ENCODE measurements around the gene CNKSR3.

CNKSR3 gene

DNA sequence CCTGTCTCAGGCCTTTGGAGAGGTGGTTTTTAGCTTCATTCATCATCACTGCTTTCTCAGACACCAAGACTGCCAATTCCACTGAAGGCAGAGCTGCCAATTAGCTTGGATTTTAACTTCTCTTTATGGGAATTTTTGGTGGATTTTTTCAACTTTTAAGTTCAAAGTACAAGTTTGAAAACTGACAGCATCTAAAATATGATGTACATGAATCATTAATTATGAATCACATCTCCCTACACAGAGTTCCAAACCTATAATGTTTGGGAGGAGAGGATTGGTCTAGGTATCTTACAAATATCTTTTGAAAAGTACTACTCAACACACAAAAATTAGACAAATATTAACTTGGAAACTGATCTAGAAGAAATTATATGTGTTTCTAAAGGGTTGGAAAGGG, 25.5 kb downstream of the CNKSR3 start:
- Histone ChIP-seq H2AFZ (ENCODE audit: low read depth, low read length) (no peak overlapping the region), H4K20me1 (ENCODE audit: insufficient read depth, low read length) (no peaks in the 10 kb centered on the region), H3K4me2 (ENCODE audit: insufficient read depth, low read length) (no peak overlapping the region), H3K27ac (ENCODE audit: low read length) (no peak overlapping the region), H3K27me3 (ENCODE audit: insufficient read depth, low read length, poor library complexity) (no peaks in the 10 kb centered on the region), H3K9me3 (ENCODE audit: insufficient read depth, low read length, severe bottlenecking) (no peaks in the 10 kb centered on the region), H3K4me1 (ENCODE audit: insufficient read depth, low read length) (no peaks in the 10 kb centered on the region), H3K4me3 (ENCODE audit: low read depth in 1 of 2, low read length in 2 of 2) (no peak overlapping the region), H3K9ac (ENCODE audit: low read depth, low read length) (no peak overlapping the region), H3K79me2 (ENCODE audit: insufficient read depth, low read length) (no peaks in the 10 kb centered on the region), H3K36me3 (ENCODE audit: insufficient read depth, low read length) (no peaks in the 10 kb centered on the region)
- DNase-seq (no peak), ATAC-seq (ENCODE audit: insufficient read depth, low read depth) (no peak)
- TF ChIP-seq EZH2 (IDR thresholded peaks at IDR 0.05; ENCODE audit: borderline replicate concordance, low read depth, low read length, severe bottlenecking): no peak
- TF ChIP-seq, protein P1, sequence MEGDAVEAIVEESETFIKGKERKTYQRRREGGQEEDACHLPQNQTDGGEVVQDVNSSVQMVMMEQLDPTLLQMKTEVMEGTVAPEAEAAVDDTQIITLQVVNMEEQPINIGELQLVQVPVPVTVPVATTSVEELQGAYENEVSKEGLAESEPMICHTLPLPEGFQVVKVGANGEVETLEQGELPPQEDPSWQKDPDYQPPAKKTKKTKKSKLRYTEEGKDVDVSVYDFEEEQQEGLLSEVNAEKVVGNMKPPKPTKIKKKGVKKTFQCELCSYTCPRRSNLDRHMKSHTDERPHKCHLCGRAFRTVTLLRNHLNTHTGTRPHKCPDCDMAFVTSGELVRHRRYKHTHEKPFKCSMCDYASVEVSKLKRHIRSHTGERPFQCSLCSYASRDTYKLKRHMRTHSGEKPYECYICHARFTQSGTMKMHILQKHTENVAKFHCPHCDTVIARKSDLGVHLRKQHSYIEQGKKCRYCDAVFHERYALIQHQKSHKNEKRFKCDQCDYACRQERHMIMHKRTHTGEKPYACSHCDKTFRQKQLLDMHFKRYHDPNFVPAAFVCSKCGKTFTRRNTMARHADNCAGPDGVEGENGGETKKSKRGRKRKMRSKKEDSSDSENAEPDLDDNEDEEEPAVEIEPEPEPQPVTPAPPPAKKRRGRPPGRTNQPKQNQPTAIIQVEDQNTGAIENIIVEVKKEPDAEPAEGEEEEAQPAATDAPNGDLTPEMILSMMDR (IDR thresholded peaks at IDR 0.05; ENCODE audit: borderline replicate concordance, extremely low read depth, low read length, poor library complexity, severe bottlenecking): no peak

DNA sequence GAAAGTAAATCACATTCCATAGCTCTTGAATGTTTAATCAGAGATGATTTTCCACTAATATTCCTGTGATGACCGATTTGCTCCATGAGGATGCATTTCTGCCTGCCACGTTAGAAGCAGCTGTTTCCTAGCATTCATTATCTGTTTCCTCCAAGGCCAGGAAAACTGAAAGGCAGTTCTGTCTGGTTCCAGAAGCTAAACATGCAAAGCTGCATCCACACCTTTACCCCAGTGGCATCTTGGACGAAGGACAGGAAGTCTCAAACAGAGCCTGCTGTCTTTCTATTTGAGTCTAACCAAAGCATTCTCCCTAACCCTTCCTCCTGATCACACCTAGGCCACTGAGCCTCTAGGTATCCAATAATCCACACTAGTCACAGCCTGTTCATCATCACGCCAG, 27.6 kb downstream of the CNKSR3 start:
- no peak overlapping the region for H2AFZ ChIP-seq (ENCODE audit: low read depth, low read length)
- ATAC-seq (ENCODE audit: insufficient read depth, low read depth) (no peak), DNase-seq (no peak)
- H3K9ac ChIP-seq (ENCODE audit: low read depth, low read length): no peak overlapping the region
- H3K9me3 ChIP-seq (ENCODE audit: insufficient read depth, low read length, severe bottlenecking): no peaks in the 10 kb centered on the region
- no peaks in the 10 kb centered on the region for H3K79me2 ChIP-seq (ENCODE audit: insufficient read depth, low read length)
- no peak overlapping the region for H3K4me2 ChIP-seq (ENCODE audit: insufficient read depth, low read length)
- no peaks in the 10 kb centered on the region for H3K27me3 ChIP-seq (ENCODE audit: insufficient read depth, low read length, poor library complexity)
- H3K36me3 ChIP-seq (ENCODE audit: insufficient read depth, low read length): no peaks in the 10 kb centered on the region
- H3K27ac ChIP-seq (ENCODE audit: low read length): no peak overlapping the region
- no peak overlapping the region for H3K4me3 ChIP-seq (ENCODE audit: low read depth in 1 of 2, low read length in 2 of 2)
- TF ChIP-seq EZH2 (IDR thresholded peaks at IDR 0.05; ENCODE audit: borderline replicate concordance, low read depth, low read length, severe bottlenecking): no peak
- TF ChIP-seq, protein P1 (IDR thresholded peaks at IDR 0.05; ENCODE audit: borderline replicate concordance, extremely low read depth, low read length, poor library complexity, severe bottlenecking): no peak
- no peaks in the 10 kb centered on the region for H4K20me1 ChIP-seq (ENCODE audit: insufficient read depth, low read length)
- H3K4me1 ChIP-seq (ENCODE audit: insufficient read depth, low read length): no peaks in the 10 kb centered on the region

DNA sequence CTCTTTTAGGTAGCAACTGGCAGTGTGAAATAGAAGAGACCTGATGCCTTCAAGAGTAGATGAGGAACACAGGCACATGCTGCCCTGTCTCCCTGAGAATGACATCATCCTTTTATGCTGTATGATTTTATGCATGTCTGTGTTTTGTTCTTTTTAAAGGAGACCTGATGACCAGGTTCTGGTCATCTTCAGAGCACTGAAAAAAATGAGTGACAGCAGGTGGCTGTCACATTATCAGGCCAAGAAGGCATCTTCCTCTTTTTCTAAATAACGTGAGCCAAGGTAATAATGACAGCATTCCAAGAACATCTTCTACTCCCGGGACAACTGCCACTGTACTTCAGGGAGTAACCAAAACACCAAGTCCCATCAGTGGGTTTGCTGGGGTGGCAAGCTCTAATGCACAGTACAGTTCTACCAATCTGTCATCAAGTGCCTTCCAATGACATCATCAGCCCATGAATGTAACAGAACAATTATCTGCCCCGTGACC, 28.9 kb downstream of the CNKSR3 start:
- H3K36me3 ChIP-seq (ENCODE audit: insufficient read depth, low read length): no peaks in the 10 kb centered on the region
- H4K20me1 ChIP-seq (ENCODE audit: insufficient read depth, low read length): no peaks in the 10 kb centered on the region
- H3K9ac ChIP-seq (ENCODE audit: low read depth, low read length): no peak overlapping the region
- ATAC-seq (ENCODE audit: insufficient read depth, low read depth): no peak
- TF ChIP-seq, protein P1 (IDR thresholded peaks at IDR 0.05; ENCODE audit: borderline replicate concordance, extremely low read depth, low read length, poor library complexity, severe bottlenecking): no peak
- no peak for TF ChIP-seq EZH2 (IDR thresholded peaks at IDR 0.05; ENCODE audit: borderline replicate concordance, low read depth, low read length, severe bottlenecking)
- no peaks in the 10 kb centered on the region for H3K9me3 ChIP-seq (ENCODE audit: insufficient read depth, low read length, severe bottlenecking)
- no peak overlapping the region for H3K4me3 ChIP-seq (ENCODE audit: low read depth in 1 of 2, low read length in 2 of 2)
- no peaks in the 10 kb centered on the region for H3K27me3 ChIP-seq (ENCODE audit: insufficient read depth, low read length, poor library complexity)
- H3K79me2 ChIP-seq (ENCODE audit: insufficient read depth, low read length): no peaks in the 10 kb centered on the region
- H3K27ac ChIP-seq (ENCODE audit: low read length): no peak overlapping the region
- no peak for DNase-seq
- no peaks in the 10 kb centered on the region for H3K4me1 ChIP-seq (ENCODE audit: insufficient read depth, low read length)
- no peak overlapping the region for H2AFZ ChIP-seq (ENCODE audit: low read depth, low read length)
- H3K4me2 ChIP-seq (ENCODE audit: insufficient read depth, low read length): no peak overlapping the region

All from DND-41 (cell line).